Stimulated activated CD4-positive, alpha-beta T cell treated with anti-CD3 and anti-CD28 coated beads, Interleukin-15, amount 100 ng/mL, for 1 hour (primary cell): ENCODE results near the gene TLX2.

Experiments
- DNase-seq, 2 donors: peaks; one replicate each; pipeline ENCODE4 v3.0.0-alpha.2; 2020; ENCODE audit warnings: low read depth in 1 of 2, low spot score in 1 of 2

The TLX2 gene

DNA sequence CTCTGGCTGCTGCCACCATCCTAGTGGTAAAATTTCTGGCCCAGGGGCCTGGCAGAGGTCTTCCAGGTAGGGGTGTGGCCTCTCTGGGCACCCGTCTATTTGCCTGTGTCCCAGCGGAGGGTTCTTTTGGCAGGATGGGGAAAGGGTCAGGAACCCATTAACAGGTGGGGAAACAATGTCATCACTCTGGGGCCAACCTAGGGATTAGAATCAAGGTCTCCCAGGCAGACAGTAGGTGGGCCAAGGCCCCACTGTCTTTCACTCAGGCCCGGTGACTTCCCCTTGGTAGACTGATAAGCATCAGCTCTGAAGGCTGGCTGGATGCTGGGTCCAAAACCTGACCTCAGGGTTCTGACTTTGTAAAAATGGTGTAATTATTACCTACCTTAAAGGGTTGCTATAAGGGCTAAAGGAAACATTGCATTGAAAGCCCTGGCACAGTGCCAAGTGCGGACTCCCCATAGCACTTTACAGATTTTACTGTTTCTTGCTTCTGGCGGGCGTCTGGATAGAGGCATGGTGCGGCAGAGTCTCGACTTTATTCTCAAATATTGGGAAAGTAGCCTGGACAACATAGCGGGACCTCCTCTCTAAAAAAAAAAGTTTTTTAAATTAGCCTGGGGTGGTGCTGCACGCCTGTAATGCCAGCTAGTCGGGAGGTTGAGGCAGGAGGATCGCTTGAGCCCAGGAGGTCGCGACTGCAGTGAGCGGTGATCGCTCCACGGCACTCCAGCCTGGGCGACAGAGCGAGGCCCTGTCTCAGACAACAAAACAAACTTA, 17.1 kb upstream of the TLX2 start:
- DNase-seq: no peak

DNA sequence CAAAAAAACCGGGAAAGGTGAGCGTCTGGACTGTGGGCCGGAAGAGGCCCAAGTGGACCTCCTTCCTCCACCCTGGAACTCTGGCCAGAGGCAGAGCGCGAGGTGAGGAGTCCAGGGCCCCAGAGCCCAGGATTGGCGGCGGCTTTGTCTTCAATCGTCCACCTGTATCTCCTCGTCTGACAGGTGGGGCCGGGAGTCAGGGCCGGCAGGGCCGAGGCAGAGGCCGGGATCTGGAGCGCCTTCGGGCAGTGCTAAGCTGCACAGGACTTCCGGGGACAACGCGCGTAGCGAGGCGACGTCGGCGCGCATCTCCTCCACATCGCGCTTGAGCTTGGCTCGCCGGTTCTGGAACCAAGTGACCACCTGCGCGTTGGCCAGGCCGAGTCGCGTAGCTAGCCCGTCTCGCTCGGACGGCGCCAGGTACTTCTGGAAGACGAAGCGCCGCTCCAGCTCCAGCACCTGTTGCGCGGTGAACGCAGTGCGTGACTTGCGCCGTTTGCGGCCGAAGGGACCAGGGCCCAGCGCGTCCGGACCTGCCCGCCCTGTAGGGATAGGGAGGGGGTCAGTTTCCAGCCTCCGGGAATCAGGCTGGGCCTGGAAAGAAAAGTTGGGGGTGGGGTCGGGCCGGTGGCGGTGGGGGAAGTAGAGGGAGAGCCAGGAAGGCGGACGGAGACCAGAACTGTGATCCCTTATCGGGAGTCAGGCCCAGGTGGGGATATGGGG, 16.3 kb upstream of the TLX2 start:
- DNase-seq: no peak

DNA sequence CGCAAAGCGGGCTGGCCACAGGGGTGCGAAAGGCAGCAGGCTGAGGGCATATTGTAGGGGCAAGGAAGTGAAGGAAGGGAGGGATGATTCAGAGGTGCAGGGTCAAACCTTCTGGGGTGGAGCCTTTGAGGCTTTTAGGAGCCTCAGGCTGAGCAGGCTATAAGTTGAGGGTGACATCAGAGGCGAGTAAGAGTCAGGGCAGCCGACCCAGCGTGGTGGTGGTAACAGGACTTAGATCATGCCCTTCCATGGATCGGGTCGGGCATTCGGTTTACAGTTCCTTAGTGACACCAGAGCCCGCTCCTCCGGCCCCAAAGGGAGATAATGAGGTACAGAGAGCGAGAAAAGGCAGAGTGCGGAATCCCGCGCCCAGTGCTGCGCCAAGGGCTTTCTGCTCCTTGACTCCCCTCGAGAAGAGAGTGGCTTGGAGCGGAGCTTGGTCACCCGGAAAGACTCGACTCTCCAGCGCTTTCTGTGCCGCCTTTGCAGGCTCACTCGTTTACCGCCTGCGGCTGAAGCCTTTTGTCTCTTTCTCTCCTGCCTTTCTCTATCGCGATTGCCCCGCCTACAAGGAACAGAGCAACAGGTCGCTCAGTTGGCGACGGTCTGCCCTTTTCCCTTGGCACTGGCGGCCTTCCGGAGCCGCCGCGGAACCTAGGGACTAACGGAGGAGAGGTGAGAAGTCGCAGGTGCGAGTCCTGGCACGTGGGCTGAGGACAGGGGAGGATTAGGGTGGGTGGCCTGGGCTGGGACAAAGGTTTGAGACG, 15.6 kb upstream of the TLX2 start:
- DNase-seq: no peak

DNA sequence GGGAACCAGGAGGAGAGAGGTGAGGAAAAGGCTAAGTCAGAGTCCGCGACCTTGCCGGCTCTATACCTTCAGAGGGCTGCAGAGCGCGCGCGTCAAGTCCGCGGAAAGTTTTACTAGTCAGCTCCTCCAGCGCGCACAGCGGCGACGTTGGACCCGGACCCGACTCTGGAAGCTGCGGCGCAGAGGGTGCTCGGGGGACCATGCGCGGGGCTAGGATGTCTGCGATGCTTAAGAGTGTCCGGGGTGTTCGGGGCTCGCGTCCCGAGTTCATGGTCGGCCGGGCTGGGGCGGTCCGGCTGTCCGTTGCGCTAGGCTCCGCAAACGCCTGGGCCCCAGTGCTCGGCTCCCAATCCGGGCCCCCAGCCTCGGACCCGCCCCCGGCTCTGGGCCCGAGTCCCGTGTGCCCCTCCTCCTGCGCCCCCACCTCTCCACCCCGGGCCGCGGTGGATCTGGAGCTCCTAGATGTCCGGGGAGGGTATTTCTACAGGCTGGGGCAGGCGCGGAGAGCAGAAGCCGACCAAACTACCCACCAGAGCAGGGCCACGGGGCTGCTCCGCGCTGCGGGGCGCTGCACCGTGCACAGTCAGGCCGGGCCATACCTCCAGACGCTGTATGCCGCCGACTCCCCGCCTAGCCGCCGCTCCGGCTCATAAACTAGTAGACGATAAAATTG, 14.8 kb upstream of the TLX2 start, which contains the start of gene LBX2:
Gene LBX2, minus strand, starts transcription at position 337 of the 673 bp plus-strand sequence. Its CDS starts 66 bp downstream, at position 271.
- DNase-seq: no peak

DNA sequence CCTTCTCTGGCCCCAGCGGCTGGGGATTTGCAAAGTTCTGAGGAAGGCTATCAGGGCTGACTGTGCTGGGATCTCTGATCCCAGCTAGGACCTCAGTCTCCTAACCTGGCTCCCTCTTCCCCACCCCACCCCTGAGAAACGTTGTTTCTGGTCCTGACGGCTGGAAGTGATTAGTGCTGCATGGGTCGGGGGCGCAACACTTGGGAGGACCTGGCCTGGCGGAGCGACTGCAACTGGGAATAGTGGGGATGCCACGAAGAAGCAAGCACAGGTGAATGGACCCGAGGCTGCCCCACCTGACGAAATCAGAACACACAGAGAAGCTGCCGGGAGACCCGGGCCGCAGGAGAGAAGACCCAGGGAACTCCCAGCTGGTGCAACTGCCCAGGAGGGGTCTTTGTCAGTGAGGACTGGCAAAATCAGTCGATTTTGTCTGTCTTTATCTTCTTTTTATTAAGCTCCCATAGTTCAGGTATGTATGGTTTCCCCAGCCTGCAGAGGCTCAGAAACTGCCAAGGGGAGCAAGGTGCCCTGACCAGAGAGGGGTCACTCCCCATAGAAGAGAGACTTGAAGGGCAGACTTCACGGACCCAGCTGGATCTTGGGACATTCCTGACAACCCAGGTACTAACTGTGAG, 14.2 kb upstream of the TLX2 start:
- no peak for DNase-seq

DNA sequence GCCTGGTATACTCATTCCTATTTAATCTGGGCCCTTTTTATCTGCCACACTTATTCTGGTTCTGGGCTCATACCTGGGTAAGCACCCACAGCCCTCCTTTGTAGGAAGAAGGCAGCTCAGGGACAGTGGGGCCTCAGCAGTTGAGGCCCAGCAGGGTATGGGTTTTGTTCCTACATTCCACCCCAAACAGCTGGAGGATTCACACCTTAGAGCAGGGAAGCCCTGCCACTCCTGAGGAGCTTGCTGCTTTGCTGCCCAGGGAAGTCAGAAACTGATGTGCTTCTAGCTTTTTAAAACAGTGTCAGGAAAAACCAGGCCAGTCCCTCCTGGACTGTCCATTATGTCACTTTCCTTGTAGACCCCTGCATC, 13.7 kb upstream of the TLX2 start:
- no peak for DNase-seq

DNA sequence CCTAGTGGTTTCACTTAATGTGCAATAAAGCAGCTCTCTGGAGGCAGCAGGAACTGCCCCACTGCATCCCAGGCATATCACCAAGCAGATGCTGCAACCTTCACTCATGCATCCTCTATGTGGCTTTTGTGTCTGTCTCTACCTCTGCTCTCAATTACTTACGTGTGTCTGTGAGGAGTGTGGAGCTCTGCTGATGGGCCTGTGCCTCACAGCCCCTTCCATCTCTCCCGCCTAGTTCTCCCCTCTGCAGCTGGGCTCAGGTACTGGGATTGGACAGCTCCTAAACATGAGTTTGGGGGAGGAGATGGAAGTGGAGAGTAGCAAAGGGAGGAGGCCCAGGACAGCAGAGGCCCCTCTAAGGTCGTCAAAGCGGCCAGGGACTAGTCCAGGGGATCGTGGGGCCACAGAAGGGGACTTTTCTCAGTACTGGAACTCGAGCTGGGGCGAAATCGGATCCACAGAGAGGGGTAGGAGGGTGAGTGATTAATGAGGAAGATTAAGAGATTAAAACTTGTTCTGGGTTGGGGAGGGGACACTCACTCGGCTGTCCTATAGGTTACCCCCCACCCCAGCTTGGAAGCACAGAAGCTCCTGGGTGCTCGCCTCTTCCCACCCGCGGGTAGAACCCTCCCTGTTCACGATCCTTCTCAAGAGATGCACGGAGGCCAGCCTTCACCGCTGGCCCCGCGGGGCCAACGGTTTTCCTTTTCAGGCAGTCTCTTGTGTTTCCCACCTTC, 12.7 kb upstream of the TLX2 start:
- DNase-seq: no peak

DNA sequence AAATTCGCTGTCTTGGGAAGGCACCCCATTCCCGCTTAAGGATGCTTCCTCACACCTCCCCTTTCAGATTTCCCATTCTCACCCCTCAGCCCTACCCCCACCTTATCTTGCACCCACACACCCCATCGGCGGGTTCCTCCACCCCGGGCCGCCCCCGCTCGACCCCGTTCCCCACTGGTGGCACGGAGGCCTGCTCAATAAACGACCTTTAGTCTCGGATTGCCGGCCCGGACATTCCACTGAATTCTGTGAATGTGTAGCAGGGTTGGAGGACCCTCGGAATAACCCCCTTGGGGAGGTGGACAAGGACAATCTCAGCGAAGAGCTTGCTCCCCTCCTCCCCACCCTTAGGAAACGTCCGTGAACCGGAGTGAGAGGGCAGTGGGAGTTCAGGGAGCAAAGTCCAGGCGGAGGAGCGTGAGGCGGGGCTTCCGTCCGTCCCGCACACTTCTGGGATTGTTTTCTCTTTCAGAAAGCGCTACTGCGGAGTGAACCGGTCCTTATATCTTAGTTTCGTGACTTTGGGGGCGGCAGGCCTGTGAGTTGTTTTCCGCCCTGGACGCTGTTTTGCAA, 12.0 kb upstream of the TLX2 start:
- no peak for DNase-seq

DNA sequence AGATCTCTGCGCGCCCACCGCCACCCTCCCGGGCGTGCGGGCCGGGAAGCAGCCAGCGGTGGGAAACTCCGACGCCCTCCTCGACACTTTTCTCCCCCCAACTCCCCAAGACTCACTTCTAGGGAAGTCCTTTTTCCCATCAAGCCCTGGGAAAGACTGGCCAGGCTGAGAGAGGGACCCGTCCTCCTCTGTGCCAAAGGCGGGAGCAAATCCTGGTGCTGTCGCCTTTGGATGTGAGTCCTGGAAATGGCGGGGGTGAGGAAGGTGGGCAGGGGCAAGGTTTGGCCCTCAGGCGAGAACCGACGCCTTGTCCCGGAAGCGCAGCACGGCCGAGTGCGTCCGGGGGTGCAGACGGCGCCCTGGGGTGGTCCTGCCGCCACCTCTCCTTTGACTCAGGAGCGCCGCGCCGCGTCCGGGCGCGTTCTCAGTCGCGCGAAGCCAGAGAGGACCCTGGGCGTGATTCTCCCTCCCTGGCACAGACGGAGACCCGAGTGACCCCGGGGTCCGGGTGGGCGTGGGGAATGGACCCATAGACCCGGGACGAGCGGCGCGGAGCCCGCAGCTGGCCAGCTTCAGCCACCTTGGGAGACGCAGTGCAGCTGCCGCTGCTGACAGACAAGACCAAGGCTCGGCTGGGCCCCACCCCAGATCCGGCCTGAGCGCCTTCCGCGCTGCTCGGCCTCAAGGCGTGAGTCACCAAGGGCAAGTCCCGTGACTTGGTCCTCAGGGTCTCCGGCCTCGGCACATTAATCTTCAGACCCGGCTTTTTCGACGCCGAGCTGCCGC, 11.3 kb upstream of the TLX2 start:
- DNase-seq: no peak

DNA sequence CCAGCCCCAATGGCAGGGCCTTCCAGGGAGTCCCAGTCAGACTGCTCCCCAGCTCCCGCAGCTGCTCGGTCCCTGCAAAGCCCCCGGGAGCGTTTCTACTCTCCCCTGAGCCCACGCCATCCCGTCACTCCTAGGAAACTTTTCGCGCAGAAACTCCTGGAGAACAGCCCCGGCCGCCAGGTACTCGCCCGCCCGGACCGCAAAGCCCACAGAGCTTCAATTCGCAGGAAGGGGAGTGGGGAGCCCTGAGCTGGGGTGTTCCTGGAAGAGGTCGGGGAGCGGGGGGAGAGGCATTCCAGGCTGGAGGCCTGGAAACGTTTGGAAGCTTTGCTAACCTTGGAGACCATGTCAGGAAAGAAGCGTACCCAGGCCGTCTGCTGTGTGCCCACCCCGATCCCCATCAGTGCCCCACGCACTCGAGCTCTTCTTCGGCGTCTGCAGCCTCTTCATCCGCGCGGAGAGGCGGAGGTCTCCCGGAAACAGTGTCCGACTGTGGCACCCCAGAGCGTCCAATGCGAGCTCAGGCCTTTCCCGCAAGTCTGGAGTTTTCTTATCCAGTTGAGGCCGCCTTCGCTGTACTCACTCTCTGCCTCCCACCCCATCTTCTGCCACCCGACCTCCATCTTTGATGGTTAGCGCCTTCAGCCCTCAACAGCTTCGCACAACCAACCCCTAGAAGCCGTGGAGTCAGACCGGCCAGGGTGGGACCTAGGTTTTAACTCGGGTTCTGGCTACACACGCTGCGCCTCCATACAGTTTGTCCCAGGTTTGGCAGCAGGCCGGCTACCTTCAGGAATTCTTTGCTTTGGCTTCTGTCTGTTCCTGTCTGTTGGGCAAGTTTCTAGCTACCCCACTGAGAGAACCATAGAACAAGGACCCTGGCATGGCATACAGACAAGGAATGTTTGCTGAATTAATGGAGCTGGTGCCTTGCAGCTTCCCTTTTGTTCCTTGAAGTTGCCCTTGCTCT, 10.5 kb upstream of the TLX2 start:
- DNase-seq: no peak

DNA sequence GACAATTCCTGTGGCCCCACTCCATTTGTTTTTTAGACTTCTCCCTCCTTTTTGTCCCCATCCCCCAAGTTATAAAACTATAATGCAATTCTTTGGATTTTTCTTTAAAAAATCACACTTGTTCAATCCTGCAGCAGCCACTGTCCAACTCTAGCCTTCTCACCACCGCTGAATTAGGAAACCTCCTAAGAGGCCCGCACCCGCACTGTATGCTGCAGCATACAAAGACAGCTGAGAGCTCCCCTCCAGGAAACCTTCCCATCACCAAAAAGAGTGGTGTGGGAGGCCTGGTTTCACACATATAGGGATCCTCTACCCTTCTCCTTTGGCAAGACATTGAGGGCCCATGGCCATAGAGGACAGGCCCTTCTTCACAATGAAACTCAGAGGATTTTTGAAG, 9.7 kb upstream of the TLX2 start:
- DNase-seq: no peak

DNA sequence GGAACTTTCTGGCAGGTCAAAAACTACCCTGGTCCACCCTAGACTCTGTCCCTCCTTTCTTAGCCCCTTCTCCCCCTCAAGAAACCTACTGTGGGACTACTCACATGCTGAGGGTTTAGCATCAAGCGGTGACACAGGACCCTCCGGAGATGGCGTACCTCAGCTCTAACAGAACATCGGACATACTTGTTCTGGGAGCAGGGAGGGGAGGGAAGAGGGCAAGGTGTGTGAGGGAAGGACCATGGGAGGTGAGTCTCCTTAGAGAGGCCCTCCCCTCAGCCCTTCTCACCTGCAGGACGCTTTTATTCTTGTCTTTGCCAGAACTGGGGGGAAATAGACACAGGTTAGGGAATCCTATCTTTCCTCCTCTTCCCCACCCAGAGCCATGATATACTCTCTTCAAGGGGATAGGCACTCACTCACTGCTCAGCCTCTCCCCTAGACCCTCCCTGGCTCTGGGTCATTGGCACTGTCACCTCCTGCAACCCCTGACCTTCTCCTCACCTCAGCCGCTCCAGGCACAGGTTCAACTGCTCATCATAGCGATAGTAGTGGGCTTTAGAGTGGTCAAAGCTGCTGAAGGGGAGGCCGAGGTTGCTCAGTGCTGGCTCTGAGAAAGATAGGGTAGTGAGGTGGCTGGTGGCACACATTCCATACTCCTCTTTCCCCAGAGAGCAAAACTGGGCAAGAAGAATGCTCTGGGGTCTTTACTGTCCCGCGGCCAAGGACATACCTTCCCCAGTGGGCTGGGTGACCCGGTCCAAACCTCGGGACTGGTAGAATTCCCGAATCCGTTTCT, 8.6 kb upstream of the TLX2 start:
- DNase-seq: no peak

DNA sequence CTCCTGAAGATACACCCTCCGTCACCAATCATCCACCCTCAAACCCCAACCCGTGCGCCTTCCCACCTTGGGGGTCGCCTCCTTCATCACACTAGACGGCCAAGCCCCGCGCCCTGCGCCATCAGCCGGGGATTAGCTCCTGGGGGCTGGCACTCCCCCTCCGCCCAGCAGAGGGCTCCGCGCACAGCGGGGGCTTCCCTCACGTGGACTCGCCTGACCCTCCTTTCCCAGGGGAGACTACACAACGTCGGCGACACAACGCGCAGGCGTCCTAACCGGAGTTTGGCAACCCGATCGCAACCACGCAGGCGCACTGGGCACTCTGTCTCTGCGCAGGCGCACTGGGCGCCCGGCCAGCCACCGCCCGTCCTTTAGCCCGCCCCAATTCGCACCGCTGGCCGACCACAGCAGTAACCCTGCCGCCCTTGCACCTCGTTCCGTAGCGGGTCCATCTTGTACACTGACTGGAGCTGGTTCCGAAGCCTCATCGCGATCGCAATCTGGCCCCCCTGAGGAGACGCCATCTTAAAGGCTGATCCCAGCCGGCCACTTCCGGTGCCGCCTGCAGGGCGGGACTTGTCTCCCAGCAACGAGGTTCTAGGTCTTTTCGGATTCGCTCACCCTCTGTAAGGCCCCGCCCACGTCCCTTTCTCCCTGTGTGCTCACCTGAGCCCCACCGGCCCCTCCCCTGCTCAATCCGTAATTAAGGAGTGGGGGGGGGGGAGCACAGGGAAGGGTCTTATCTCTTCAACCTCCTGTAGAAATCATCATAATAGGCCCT, 6.9 kb upstream of the TLX2 start, which contains the start of gene PCGF1:
Gene PCGF1, minus strand, starts transcription at position 551 of the 781 bp plus-strand sequence. Its CDS starts 27 bp downstream, at position 524.
- peak; percentile 95 to 98 for DNase-seq

DNA sequence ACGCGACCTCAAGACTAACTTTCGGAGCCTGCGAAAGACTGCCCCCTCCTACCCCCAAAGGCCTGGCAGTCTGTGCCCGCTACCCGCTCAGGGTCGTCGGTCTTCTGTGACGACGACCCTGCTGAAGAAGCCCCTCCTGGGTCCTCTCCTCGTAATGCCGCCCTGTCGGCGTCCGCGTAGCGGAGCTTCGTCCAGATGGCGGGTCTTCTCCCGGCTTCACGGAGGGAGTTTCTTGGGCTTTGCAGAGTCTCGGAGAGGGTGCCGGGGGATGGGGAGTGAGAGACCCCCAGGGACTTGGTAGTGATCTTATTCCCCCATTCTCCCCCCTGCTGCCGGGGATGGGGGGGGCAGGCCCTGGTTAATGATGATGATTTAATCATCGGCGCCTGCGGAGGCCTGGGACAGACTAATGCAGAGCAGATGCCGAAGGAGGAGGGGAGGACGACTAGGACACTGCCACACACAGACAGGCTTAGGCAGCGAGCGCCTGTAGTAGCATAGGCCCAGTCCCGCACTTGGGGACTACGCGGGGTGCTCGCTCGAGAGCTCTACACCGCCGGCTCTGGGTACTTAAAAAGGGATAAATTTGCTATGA, 6.2 kb upstream of the TLX2 start:
- DNase-seq: no peak

DNA sequence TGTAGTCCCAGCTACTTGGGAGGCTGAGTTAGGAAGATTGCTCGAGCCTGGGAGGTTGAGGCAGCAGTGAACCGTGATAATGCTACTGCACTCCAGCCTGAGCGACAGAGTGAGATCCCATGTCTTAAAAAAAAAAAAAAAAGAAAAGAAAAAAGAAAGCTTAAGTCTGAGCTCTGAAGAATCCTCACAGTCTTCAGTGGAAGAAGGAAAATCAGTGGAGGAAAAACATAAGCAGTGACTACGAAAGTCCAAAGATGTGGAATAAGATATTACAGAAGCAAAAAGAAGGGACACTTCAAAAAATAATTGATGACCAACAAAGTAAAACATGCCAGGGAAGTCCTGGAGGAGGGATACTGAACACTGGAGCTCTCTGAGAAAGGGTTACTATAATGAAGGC, 4.0 kb upstream of the TLX2 start:
- no peak for DNase-seq
